Fibroblast of the aortic adventitia (primary cell): ENCODE results near the gene CPVL. TPM values are rescaled to one million over a fixed set of nuclear protein-coding genes. Genes with fewer than 3 reads are reported as not detected.

Experiments used
- DNase-seq: peaks from one replicate; pipeline ENCODE4 v3.0.0-alpha.2; 2010; ENCODE audit warnings: low read depth
- H3K4me3 ChIP-seq: 2 replicates; pipeline ENCODE4 v1.5.1; 2011; ENCODE audit warnings: low read depth, mild to moderate bottlenecking, control low read depth, low read length, moderate library complexity
- total RNA-seq: library from RNA; depleted of rRNA; stranded (reverse); fragments of >200 nt; gene quantifications from 2 replicates; pipeline ENCODE4 v1.2.3, GENCODE V29; 2012; ENCODE audit warnings: low replicate concordance
- TF ChIP-seq, protein P1 (sequence below): IDR thresholded peaks from 2 replicates; pipeline ENCODE4 v1.5.1; 2011; ENCODE audit warnings: mild to moderate bottlenecking, low read length, control low read depth, inconsistent platforms; ENCODE audit not compliant: insufficient read depth

The CPVL gene
- total RNA-seq, 1 donor: 0.54 TPM

DNA sequence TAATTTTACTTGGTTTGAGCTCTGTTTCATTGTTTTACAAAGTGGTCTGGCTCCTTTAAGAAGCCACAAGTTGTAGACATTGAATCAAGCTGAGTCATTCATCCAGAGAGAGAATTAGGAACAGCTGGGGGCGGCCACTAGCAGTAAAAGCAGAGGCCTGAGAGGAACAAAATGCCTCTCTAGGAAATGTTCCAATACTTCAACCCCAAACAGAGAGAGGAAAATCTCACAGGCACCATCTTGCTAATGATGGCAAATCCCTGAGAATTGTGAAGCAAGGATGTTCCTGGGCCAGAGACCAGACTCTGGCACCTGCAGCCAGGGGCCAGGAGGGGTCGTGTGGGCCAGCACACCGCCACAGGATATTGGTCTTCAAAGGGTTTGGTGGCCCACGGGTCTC, 161.7 kb downstream of the CPVL start:
- peak; percentile 90 for DNase-seq
- no peak overlapping the region for H3K4me3 ChIP-seq
- TF ChIP-seq, protein P1, sequence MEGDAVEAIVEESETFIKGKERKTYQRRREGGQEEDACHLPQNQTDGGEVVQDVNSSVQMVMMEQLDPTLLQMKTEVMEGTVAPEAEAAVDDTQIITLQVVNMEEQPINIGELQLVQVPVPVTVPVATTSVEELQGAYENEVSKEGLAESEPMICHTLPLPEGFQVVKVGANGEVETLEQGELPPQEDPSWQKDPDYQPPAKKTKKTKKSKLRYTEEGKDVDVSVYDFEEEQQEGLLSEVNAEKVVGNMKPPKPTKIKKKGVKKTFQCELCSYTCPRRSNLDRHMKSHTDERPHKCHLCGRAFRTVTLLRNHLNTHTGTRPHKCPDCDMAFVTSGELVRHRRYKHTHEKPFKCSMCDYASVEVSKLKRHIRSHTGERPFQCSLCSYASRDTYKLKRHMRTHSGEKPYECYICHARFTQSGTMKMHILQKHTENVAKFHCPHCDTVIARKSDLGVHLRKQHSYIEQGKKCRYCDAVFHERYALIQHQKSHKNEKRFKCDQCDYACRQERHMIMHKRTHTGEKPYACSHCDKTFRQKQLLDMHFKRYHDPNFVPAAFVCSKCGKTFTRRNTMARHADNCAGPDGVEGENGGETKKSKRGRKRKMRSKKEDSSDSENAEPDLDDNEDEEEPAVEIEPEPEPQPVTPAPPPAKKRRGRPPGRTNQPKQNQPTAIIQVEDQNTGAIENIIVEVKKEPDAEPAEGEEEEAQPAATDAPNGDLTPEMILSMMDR: no peak

DNA sequence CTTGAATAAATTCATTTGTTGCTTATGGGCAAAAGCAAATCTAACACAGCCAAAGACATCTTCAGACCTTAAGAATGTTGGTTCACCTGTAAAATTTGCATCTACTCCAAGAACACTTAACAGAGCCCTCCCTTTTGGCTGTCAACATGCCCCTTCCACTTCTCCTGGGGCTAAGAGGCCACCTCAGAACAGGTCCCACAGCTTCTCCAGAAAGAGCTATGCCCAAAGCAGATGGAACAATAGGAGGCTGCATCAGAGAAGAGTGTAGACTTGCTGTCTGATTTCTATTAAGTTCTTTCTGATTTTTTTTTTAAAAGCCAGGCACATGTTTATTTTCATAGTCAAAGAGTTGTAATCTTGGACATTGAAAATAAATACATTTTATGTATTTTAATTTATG, 162.1 kb downstream of the CPVL start:
- TF ChIP-seq, protein P1: no peak
- no peak overlapping the region for H3K4me3 ChIP-seq
- DNase-seq: no peak

DNA sequence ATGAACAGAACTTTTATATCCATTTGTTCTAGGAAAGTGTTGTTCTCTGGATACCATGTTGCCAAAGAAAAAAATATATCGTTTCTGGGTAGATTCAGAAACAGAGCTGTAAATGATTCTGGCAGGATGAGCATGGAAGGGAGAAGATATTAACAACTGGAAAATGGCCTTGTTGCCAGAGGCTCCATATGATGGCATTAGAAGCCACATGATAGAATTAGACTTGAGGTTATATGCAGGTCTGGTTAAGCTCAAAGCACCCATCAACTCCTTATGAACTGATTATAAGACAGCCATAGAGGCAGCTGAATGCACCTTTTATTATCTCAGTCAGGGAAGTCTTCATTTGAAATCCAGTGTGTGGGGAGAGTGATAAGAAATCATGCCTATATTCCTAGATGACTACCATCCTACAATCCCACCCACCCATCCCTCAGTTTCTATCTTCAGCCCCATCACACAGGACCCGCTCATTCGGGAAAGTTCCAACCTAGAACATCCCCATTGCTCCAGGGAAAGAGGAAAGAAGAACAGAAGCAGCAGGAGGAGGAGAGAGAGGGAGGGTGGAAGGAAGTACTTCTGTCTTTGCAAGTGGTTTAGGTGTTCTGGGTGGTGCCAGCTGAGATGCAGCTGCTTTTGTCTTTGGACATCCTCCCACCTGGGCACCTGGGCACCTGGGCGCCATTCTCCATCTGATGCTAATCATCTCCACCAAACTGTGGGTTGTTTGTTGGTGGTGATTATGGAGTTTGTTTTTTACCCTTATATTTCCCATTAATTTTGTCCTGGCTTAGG, 162.7 kb downstream of the CPVL start:
- TF ChIP-seq, protein P1: no peak
- H3K4me3 ChIP-seq: no peak overlapping the region

DNA sequence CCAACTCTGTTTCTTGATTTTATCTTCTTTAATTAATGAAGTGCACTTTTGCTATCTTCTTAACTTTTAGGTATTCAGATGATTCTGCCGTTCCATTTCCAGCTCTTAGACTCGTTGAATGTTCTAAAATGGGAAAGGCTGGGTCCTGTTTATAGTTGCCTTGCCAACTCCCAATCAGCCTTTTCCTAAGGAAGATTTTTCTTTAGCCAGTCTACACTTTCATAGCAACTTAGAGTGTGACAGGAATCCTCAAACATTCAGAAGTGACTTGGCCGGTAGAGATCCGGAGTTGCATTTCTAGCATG, 165.2 kb downstream of the CPVL start:
- no peak overlapping the region for H3K4me3 ChIP-seq
- TF ChIP-seq, protein P1: no peak
- no peak for DNase-seq

More for the DNA sequence above, 162.7 kb downstream of the CPVL start:
- DNase-seq: no peak

DNA sequence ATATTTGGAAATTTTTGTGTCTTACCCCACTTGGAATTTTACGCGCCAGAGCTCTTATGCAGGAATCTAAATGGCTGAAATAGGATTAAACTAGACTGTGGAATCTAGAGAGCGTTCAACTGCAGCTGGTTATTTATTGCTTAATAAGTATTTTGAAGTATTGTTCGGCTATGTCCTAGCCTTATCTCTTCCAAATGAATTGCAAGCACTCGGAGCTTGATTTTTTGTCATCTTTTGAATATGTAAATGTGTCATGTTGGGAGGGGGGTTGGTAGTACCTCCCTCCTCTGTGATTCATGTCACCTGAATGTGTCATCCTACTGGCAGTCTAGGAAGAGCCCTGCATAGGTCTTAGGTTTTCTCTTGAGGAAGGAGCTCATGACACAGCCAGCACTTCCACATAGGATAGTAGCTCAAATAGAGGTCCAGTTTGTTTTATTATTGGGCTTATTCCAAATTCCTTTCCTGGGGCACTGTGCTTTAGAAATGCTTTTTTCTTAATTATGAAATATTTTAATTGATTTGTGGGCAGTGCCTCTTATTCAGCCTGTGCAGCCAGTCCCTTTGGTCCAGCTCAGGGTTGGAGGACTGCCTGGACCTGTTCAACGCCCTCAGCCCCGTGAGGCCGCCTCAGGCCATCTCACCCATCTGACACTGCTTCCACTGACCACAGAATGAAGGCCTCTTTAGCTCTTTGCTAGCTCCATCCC, 165.7 kb downstream of the CPVL start:
- TF ChIP-seq, protein P1: no peak

DNA sequence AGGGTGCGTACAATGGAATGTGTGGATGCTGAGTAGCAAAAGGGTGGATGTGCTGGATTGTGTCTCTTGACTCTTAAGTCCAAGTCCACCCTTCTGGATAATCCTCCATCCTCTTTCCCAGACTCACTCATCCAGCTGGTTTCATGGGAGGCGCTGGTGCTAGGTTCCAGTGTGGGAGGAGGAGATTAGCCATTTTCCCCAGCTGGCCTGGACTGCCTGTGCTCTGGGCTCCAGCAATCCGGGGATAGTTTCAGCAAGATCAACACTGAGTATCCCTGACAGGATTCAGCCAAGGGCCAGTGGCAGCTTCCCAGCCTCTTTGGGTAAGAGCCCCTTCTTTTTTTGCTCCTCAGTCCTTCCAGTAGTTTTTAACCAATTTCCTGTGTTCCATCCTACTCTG, 166.6 kb downstream of the CPVL start:
- H3K4me3 ChIP-seq: no peak overlapping the region
- TF ChIP-seq, protein P1: no peak
- DNase-seq: no peak

More for the DNA sequence above, 165.7 kb downstream of the CPVL start:
- DNase-seq: peak; percentile 47
- no peak overlapping the region for H3K4me3 ChIP-seq
